Panc1 (cell line): ENCODE data around the gene TAC3. TPM values are rescaled to one million over a fixed set of nuclear protein-coding genes. Genes with fewer than 3 reads are reported as not detected.

Experiments used
- ATAC-seq: fragments of 200-7000 bp; cut with Tn5 transposase; 2 replicates; pipeline ENCODE4 v1.9.1; 2020; ENCODE audit warnings: mild to moderate bottlenecking, moderate library complexity
- BruUV-seq: library from RNA; stranded (reverse); fragments of 400-500 nt; replicated peaks from 2 replicates; lab custom pipeline; 2021; lab: Mats Ljungman, UMichigan
- CTCF ChIA-PET: fragments of 300-600 bp; sonication (Branson Sonifier 250); formaldehyde crosslinking; loops from one replicate; lab custom pipeline; 2022; ENCODE audit warnings: antibody characterized with exemption; lab: Charles Lee
- POLR2A ChIA-PET: fragments of 300-600 bp; sonication (Branson Sonifier 250); formaldehyde crosslinking; loops from one replicate; lab custom pipeline; 2022; ENCODE audit warnings: antibody characterized with exemption; lab: Charles Lee
- DNase-seq: peaks from one replicate; pipeline ENCODE4 v3.0.0-alpha.2; 2010; ENCODE audit warnings: low read depth, low spot score
- H3K27ac ChIP-seq: 2 replicates; pipeline ENCODE4 v1.5.1; 2011; ENCODE audit warnings: mild to moderate bottlenecking, low read length, inconsistent platforms
- H3K27me3 ChIP-seq: fragments of 200-500 bp; sonication (Bioruptor generic); 2 replicates; pipeline ENCODE4 v1.6.0; 2014; ENCODE audit warnings: low read length, inconsistent platforms; ENCODE audit not compliant: control insufficient read depth, insufficient read depth
- H3K36me3 ChIP-seq: fragments of 200-500 bp; sonication (Bioruptor generic); 2 replicates; pipeline ENCODE4 v1.5.1; 2014; ENCODE audit warnings: inconsistent platforms, mild to moderate bottlenecking, low read length, moderate library complexity; ENCODE audit not compliant: control insufficient read depth, insufficient read depth
- H3K4me1 ChIP-seq: 2 replicates; pipeline ENCODE4 v1.5.1; 2011; ENCODE audit warnings: inconsistent platforms, mild to moderate bottlenecking, low read length, moderate library complexity; ENCODE audit not compliant: control insufficient read depth, insufficient read depth
- H3K4me3 ChIP-seq, 2 experiments: 2 replicates each; pipeline ENCODE4 v1.5.1; 2011 to 2012; ENCODE audit warnings: low read depth in 2 of 2, low read length in 2 of 2, mild to moderate bottlenecking in 2 of 2, inconsistent platforms in 1 of 2, moderate library complexity in 1 of 2
- H3K9me3 ChIP-seq: fragments of 200-500 bp; sonication (Bioruptor generic); 2 replicates; pipeline ENCODE4 v1.5.1; 2014; ENCODE audit warnings: low read depth, mild to moderate bottlenecking, inconsistent platforms, low read length, moderate library complexity; ENCODE audit not compliant: control insufficient read depth, insufficient read depth
- POLR2AphosphoS5 ChIP-seq: IDR thresholded peaks from 2 replicates; pipeline ENCODE4 v1.6.1; 2012; ENCODE audit warnings: mild to moderate bottlenecking, low read depth, low read length, moderate library complexity
- SIN3A ChIP-seq: IDR thresholded peaks from 2 replicates; pipeline ENCODE4 v1.6.1; 2012; ENCODE audit warnings: low read depth, mild to moderate bottlenecking, low read length, moderate library complexity, borderline replicate concordance; ENCODE audit not compliant: insufficient read depth
- TCF7L2 ChIP-seq: IDR thresholded peaks from 2 replicates; pipeline ENCODE4 v1.6.1; 2011; ENCODE audit warnings: mild to moderate bottlenecking, low read depth, low read length, inconsistent platforms
- in situ Hi-C: cut with HindIII; loops from 2 replicates; pipeline ENCODE4 v1.10.0; 2016; ENCODE audit warnings: low sequenced_read_pairs, low pct_unique_long_range_greater_than_20kb
- intact Hi-C: fragments of 100-400 bp; cut with micrococcal nuclease; formaldehyde crosslinking; loops from one replicate; pipeline ENCODE4 v1.10.0; 2022; ENCODE audit not compliant: unreplicated experiment
- total RNA-seq: library from RNA; stranded (reverse); gene quantifications from one replicate; pipeline ENCODE4 v1.2.1, GENCODE V29; 2021; ENCODE audit not compliant: unreplicated experiment
- TF ChIP-seq, protein P1 (sequence below): fragments of 450-650 bp; IDR thresholded peaks from 2 replicates; pipeline ENCODE4 v1.5.1; 2017; ENCODE audit warnings: mild to moderate bottlenecking
- TF ChIP-seq, protein P2 (sequence below), 2 experiments: IDR thresholded peaks; 2 replicates each; pipeline ENCODE4 v1.6.1; 2011 to 2012; ENCODE audit warnings: low read depth in 2 of 2, control low read depth in 1 of 2, low read length in 1 of 2, mild to moderate bottlenecking in 1 of 2, moderate library complexity in 1 of 2; ENCODE audit not compliant: insufficient read depth in 1 of 2

TAC3 gene
- total RNA-seq, 1 experiment from 2014 or later = not detected

DNA sequence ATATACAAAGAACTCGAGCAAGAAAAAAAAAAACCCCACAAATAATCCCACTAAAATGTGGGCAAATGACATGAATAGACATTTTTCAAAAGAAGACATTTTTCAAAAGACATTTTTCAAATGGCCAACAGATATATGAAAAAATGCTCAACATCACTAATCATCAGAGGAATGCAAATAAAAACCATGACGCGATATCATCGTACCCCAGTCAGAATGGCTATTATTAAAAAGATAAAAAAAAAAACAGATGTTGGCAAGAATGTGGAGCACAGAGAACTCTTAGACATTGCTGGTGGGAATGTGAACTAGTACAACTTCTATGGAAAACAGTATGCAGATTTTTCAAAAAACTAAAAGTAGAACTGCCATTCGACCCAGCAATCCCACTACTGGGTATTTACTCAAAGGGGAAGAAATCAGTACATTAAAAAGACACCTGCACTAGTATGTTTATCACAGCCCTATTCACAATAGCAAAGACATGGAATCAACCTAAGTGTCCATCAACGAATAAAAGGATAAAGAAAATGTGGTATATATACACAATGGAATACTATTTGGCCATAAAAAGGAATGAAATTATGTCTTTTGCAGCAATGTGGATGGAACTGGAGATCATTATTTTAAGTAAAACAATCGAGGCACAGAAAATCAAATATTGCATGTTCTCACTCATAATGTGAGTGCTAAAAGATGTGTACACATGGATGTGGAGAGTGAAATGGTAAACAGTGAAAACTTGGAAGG, 26.3 kb downstream of the TAC3 start:
- in situ Hi-C loops = no loop called here

DNA sequence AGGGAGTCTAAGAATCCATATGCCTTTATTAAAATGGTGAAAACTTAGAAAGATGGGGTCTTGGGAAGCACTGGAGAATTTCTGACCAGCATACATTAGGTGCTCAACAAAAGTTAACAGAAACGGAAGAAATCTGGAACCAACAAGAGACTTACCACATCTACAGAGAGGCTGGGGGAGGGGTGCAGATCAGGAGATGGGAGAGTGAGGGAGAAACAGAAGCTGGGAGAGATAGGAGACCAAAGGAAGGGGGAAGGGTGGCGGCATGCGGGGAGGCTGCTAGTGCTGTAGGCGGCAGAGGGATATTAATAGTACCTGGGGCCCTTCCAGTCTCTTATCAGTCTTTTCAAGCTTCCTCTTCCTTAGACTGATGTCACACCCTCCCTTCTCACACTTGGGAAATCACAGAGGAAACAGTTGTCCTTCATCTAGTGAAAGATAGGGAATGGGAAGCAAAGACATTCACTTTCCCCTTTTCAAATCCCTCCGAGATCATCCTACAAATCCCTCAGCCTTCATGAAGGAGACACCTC, 28.1 kb downstream of the TAC3 start:
- no TSS peak for BruUV-seq
- Histone ChIP-seq H3K27me3 (no peaks in the 10 kb centered on the region; the same call in 1 of the 2 replicates), H3K4me1 (no peaks in the 10 kb centered on the region), H3K36me3 (no peaks in the 10 kb centered on the region), H3K9me3 (no peaks in the 10 kb centered on the region), H3K27ac (no peak overlapping the region), H3K4me3 (no peak overlapping the region)
- in situ Hi-C loops = no loop called here
- ATAC-seq = no peak
- POLR2A ChIA-PET = interaction anchor here (0.5 kb wide), 1 partner anchor 254 kb away, joined by 7 read pairs; no protein-coding TSS in a partner anchor
- CTCF ChIA-PET = interaction anchor here (0.5 to 1.1 kb wide), 6 partner anchors 12 to 230 kb away, joined by 3 to 13 read pairs (median 6); no protein-coding TSS in a partner anchor
- intact Hi-C loops = loop anchor here (5.0 kb wide), 1 partner anchor 146 kb away; no protein-coding TSS in a partner anchor
- no peak for TF ChIP-seq SIN3A
- TF ChIP-seq TCF7L2 = no peak
- TF ChIP-seq, protein P1, sequence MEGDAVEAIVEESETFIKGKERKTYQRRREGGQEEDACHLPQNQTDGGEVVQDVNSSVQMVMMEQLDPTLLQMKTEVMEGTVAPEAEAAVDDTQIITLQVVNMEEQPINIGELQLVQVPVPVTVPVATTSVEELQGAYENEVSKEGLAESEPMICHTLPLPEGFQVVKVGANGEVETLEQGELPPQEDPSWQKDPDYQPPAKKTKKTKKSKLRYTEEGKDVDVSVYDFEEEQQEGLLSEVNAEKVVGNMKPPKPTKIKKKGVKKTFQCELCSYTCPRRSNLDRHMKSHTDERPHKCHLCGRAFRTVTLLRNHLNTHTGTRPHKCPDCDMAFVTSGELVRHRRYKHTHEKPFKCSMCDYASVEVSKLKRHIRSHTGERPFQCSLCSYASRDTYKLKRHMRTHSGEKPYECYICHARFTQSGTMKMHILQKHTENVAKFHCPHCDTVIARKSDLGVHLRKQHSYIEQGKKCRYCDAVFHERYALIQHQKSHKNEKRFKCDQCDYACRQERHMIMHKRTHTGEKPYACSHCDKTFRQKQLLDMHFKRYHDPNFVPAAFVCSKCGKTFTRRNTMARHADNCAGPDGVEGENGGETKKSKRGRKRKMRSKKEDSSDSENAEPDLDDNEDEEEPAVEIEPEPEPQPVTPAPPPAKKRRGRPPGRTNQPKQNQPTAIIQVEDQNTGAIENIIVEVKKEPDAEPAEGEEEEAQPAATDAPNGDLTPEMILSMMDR = no peak
- no peak for TF ChIP-seq POLR2AphosphoS5
- TF ChIP-seq, protein P2, sequence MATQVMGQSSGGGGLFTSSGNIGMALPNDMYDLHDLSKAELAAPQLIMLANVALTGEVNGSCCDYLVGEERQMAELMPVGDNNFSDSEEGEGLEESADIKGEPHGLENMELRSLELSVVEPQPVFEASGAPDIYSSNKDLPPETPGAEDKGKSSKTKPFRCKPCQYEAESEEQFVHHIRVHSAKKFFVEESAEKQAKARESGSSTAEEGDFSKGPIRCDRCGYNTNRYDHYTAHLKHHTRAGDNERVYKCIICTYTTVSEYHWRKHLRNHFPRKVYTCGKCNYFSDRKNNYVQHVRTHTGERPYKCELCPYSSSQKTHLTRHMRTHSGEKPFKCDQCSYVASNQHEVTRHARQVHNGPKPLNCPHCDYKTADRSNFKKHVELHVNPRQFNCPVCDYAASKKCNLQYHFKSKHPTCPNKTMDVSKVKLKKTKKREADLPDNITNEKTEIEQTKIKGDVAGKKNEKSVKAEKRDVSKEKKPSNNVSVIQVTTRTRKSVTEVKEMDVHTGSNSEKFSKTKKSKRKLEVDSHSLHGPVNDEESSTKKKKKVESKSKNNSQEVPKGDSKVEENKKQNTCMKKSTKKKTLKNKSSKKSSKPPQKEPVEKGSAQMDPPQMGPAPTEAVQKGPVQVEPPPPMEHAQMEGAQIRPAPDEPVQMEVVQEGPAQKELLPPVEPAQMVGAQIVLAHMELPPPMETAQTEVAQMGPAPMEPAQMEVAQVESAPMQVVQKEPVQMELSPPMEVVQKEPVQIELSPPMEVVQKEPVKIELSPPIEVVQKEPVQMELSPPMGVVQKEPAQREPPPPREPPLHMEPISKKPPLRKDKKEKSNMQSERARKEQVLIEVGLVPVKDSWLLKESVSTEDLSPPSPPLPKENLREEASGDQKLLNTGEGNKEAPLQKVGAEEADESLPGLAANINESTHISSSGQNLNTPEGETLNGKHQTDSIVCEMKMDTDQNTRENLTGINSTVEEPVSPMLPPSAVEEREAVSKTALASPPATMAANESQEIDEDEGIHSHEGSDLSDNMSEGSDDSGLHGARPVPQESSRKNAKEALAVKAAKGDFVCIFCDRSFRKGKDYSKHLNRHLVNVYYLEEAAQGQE (IDR thresholded peaks at IDR 0.05; ENCODE audit: insufficient read depth in 1 of 2, low read depth in 2 of 2, low read length in 1 of 2) = no peak
- no peak for DNase-seq

More for the DNA sequence above, 26.3 kb downstream of the TAC3 start:
- intact Hi-C loops = loop anchor here (5.0 kb wide), 1 partner anchor 148 kb away; no protein-coding TSS in a partner anchor
- Histone ChIP-seq H3K4me3 (no peak overlapping the region), H3K36me3 (no peaks in the 10 kb centered on the region), H3K27me3 (no peaks in the 10 kb centered on the region; the same call in 1 of the 2 replicates), H3K4me1 (no peaks in the 10 kb centered on the region), H3K9me3 (no peaks in the 10 kb centered on the region), H3K27ac (no peak overlapping the region)
- POLR2A ChIA-PET = no interaction called here
- TF ChIP-seq, protein P2 (IDR thresholded peaks at IDR 0.05; ENCODE audit: insufficient read depth in 1 of 2, low read depth in 2 of 2, low read length in 1 of 2) = no peak
- no peak for TF ChIP-seq SIN3A
- TF ChIP-seq, protein P1 = no peak
- no peak for TF ChIP-seq POLR2AphosphoS5
- no peak for TF ChIP-seq TCF7L2
- BruUV-seq = no TSS peak
- CTCF ChIA-PET = interaction anchor here (0.6 kb wide), 1 partner anchor 158 kb away, joined by 7 read pairs; no protein-coding TSS in a partner anchor
- DNase-seq = no peak
- no peak for ATAC-seq
